HG03103 (cell line): ENCODE results near the gene KIF26A.

Source experiments
- ATAC-seq: cut with Tn5 transposase; IDR thresholded peaks from one replicate; pipeline ENCODE4 v1.9.1; 2021; ENCODE audit warnings: low read depth; ENCODE audit not compliant: unreplicated experiment

The KIF26A gene

GRCh38 chr14:104189629-104190335, 51.4 kb downstream of the KIF26A start:
- ATAC-seq, result no peak

- no peak for ATAC-seq
These were observed 52.1 kb downstream of the KIF26A start for GRCh38 chr14:104190396-104191000.

- ATAC-seq, result no peak
These were observed 53.1 kb downstream of the KIF26A start for GRCh38 chr14:104191409-104191997.

- ATAC-seq, result no peak
These were observed 53.9 kb downstream of the KIF26A start for GRCh38 chr14:104192146-104192882.

GRCh38 chr14:104192883-104193245, 54.5 kb downstream of the KIF26A start:
- ATAC-seq, result no peak

GRCh38 chr14:104194016-104194415, 55.6 kb downstream of the KIF26A start:
- ATAC-seq, result no peak

- ATAC-seq, result no peak
These were observed 56.3 kb downstream of the KIF26A start for GRCh38 chr14:104194716-104195115.

- ATAC-seq, result no peak
These were observed 57.0 kb downstream of the KIF26A start for GRCh38 chr14:104195361-104195760.

GRCh38 chr14:104195878-104196277, 57.5 kb downstream of the KIF26A start:
- no peak for ATAC-seq

GRCh38 chr14:104196461-104197140, 58.2 kb downstream of the KIF26A start:
- no peak for ATAC-seq

GRCh38 chr14:104197449-104198247, 59.3 kb downstream of the KIF26A start:
- ATAC-seq, result no peak

GRCh38 chr14:104199266-104199895, 61.0 kb downstream of the KIF26A start:
- ATAC-seq, result no peak

- no peak for ATAC-seq
These were observed 61.7 kb downstream of the KIF26A start for GRCh38 chr14:104200106-104200505.

- no peak for ATAC-seq
These were observed 62.2 kb downstream of the KIF26A start for GRCh38 chr14:104200591-104200990.

- no peak for ATAC-seq
These were observed 62.7 kb downstream of the KIF26A start for GRCh38 chr14:104201063-104201462.

- no peak for ATAC-seq
These were observed 63.1 kb downstream of the KIF26A start for GRCh38 chr14:104201496-104201895.

GRCh38 chr14:104202259-104203070, 64.1 kb downstream of the KIF26A start:
- no peak for ATAC-seq

GRCh38 chr14:104203071-104203425, 64.7 kb downstream of the KIF26A start:
- no peak for ATAC-seq

- ATAC-seq, result no peak
These were observed 66.3 kb downstream of the KIF26A start for GRCh38 chr14:104204660-104205149.
